ENCODE data around the gene OR5K3.

DNA sequence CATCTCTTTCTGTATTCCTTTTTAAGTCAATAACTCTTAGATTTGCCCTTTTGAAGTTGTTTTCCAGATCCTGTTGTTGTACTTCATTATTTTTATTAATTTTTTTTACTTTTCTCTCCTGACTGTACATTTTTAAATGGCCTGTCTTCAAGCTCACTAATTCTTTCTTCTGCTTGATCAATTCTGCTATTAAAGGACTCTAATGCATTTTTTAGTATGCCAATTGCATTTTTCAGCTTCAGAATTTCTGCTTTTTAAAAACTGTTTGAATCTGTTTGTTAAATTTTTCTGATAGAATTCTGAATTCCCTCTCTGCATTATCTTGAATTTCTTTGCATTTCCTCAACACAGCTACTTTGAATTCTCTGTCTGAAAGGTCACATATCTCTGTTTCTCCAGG is 31.2 kb upstream of the OR5K3 start:
- no peak for TF ChIP-seq EZH2 (IDR thresholded peaks at IDR 0.05; ENCODE audit: insufficient read depth, low read length)
- no peak for TF ChIP-seq CTCF (IDR thresholded peaks at IDR 0.05; ENCODE audit: insufficient read depth, low read depth, low read length)
